ENCODE results near the gene HLA-B. TPM values are rescaled to one million over a fixed set of nuclear protein-coding genes. Genes with fewer than 3 reads are reported as not detected.
"Not testable (repeated sequence)": the region's sequence is repeated elsewhere in the genome, so short reads cannot be mapped to it uniquely, and the experiment has no call there.

Gene HLA-B
- total RNA-seq, 1 donor from 2014 or later: 3,580 TPM

GRCh38 chr6:31378062-31378720, 21.2 kb upstream of the HLA-B start:
- no peak overlapping the region for H3K27ac Mint-ChIP-seq
- intact Hi-C loops (cut with micrococcal nuclease): no loop called here
- no peaks in the 10 kb centered on the region for H3K36me3 Mint-ChIP-seq (ENCODE audit: low read depth)
- peaks cover 22% of the 10 kb centered on the region for H3K27me3 Mint-ChIP-seq (ENCODE audit: low read depth)
- H3K4me1 Mint-ChIP-seq (ENCODE audit: low read depth): no peaks in the 10 kb centered on the region
- H3K4me3 Mint-ChIP-seq (ENCODE audit: low read depth): no peak overlapping the region
- DNase-seq (ENCODE audit: low spot score): no peak
- H3K9me3 Mint-ChIP-seq: no peaks in the 10 kb centered on the region

- H3K36me3 Mint-ChIP-seq (ENCODE audit: low read depth): no peaks in the 10 kb centered on the region
- H3K4me1 Mint-ChIP-seq (ENCODE audit: low read depth): peaks cover 2% of the 10 kb centered on the region
- H3K4me3 Mint-ChIP-seq (ENCODE audit: low read depth): no peak overlapping the region
- peaks cover 2% of the 10 kb centered on the region for H3K9me3 Mint-ChIP-seq
- intact Hi-C loops (cut with micrococcal nuclease): no loop called here
- no peak for DNase-seq (ENCODE audit: low spot score)
- peaks cover 24% of the 10 kb centered on the region for H3K27me3 Mint-ChIP-seq (ENCODE audit: low read depth)
- no peak overlapping the region for H3K27ac Mint-ChIP-seq
These were observed 20.1 kb upstream of the HLA-B start for GRCh38 chr6:31377029-31377428.

GRCh38 chr6:31375699-31376098, 18.7 kb upstream of the HLA-B start:
- H3K4me3 Mint-ChIP-seq (ENCODE audit: low read depth): no peak overlapping the region
- no peaks in the 10 kb centered on the region for H3K36me3 Mint-ChIP-seq (ENCODE audit: low read depth)
- no peak overlapping the region for H3K27ac Mint-ChIP-seq
- H3K9me3 Mint-ChIP-seq: peaks cover 4% of the 10 kb centered on the region
- no peak for DNase-seq (ENCODE audit: low spot score)
- intact Hi-C loops (cut with micrococcal nuclease): no loop called here
- peaks cover 3% of the 10 kb centered on the region for H3K4me1 Mint-ChIP-seq (ENCODE audit: low read depth)
- peaks cover 20% of the 10 kb centered on the region for H3K27me3 Mint-ChIP-seq (ENCODE audit: low read depth)

GRCh38 chr6:31374118-31374517, 17.1 kb upstream of the HLA-B start:
- DNase-seq (ENCODE audit: low spot score); H3K4me1 Mint-ChIP-seq (ENCODE audit: low read depth); H3K27ac Mint-ChIP-seq; H3K36me3 Mint-ChIP-seq (ENCODE audit: low read depth); intact Hi-C loops (cut with micrococcal nuclease); H3K4me3 Mint-ChIP-seq (ENCODE audit: low read depth); H3K9me3 Mint-ChIP-seq: not testable (repeated sequence)
- H3K27me3 Mint-ChIP-seq (ENCODE audit: low read depth): peaks cover 24% of the 10 kb centered on the region

GRCh38 chr6:31368461-31368860, 11.5 kb upstream of the HLA-B start:
- Mint-ChIP-seq H3K4me1 (ENCODE audit: low read depth) (peaks cover 16% of the 10 kb centered on the region), H3K27ac (no peak overlapping the region), H3K27me3 (ENCODE audit: low read depth) (peaks cover 63% of the 10 kb centered on the region), H3K9me3 (peaks cover 4% of the 10 kb centered on the region), H3K4me3 (ENCODE audit: low read depth) (no peak overlapping the region), H3K36me3 (ENCODE audit: low read depth) (no peaks in the 10 kb centered on the region)
- no peak for DNase-seq (ENCODE audit: low spot score)
- intact Hi-C loops (cut with micrococcal nuclease): no loop called here

GRCh38 chr6:31366693-31367470, 9.9 kb upstream of the HLA-B start:
- H3K36me3 Mint-ChIP-seq (ENCODE audit: low read depth): peaks cover 2% of the 10 kb centered on the region
- H3K27ac Mint-ChIP-seq: no peak overlapping the region
- peak overlapping the region; percentile 49 for H3K4me3 Mint-ChIP-seq (ENCODE audit: low read depth)
- intact Hi-C loops (cut with micrococcal nuclease): loop anchor here (1.0 kb wide), 2 partner anchors 170 to 230 kb away; no protein-coding TSS in a partner anchor
- peaks cover 70% of the 10 kb centered on the region for H3K27me3 Mint-ChIP-seq (ENCODE audit: low read depth)
- DNase-seq (ENCODE audit: low spot score): peak; percentile 80
- H3K9me3 Mint-ChIP-seq: peaks cover under 1% of the 10 kb centered on the region
- H3K4me1 Mint-ChIP-seq (ENCODE audit: low read depth): peaks cover 13% of the 10 kb centered on the region

- Mint-ChIP-seq H3K36me3 (ENCODE audit: low read depth) (peaks cover 6% of the 10 kb centered on the region), H3K9me3 (peaks cover 2% of the 10 kb centered on the region), H3K4me1 (ENCODE audit: low read depth) (peaks cover 13% of the 10 kb centered on the region), H3K27ac (no peak overlapping the region), H3K27me3 (ENCODE audit: low read depth) (peaks cover 76% of the 10 kb centered on the region), H3K4me3 (ENCODE audit: low read depth) (no peak overlapping the region)
- no peak for DNase-seq (ENCODE audit: low spot score)
- intact Hi-C loops (cut with micrococcal nuclease): loop anchor here (1.0 kb wide), 1 partner anchor 229 kb away; no protein-coding TSS in a partner anchor
These were observed 8.9 kb upstream of the HLA-B start for GRCh38 chr6:31365864-31366263.

GRCh38 chr6:31363811-31364210, 6.8 kb upstream of the HLA-B start:
- H3K4me3 Mint-ChIP-seq (ENCODE audit: low read depth): no peak overlapping the region
- intact Hi-C loops (cut with micrococcal nuclease): no loop called here
- no peak overlapping the region for H3K27ac Mint-ChIP-seq
- no peak for DNase-seq (ENCODE audit: low spot score)
- peaks cover 66% of the 10 kb centered on the region for H3K27me3 Mint-ChIP-seq (ENCODE audit: low read depth)
- H3K36me3 Mint-ChIP-seq (ENCODE audit: low read depth): peaks cover 11% of the 10 kb centered on the region
- peaks cover 19% of the 10 kb centered on the region for H3K4me1 Mint-ChIP-seq (ENCODE audit: low read depth)
- H3K9me3 Mint-ChIP-seq: peaks cover 9% of the 10 kb centered on the region

- no peak overlapping the region for H3K27ac Mint-ChIP-seq
- intact Hi-C loops (cut with micrococcal nuclease): no loop called here
- no peak for DNase-seq (ENCODE audit: low spot score)
- peaks cover 9% of the 10 kb centered on the region for H3K9me3 Mint-ChIP-seq
- peaks cover 29% of the 10 kb centered on the region for H3K4me1 Mint-ChIP-seq (ENCODE audit: low read depth)
- H3K4me3 Mint-ChIP-seq (ENCODE audit: low read depth): no peak overlapping the region
- peaks cover 55% of the 10 kb centered on the region for H3K27me3 Mint-ChIP-seq (ENCODE audit: low read depth)
- H3K36me3 Mint-ChIP-seq (ENCODE audit: low read depth): peaks cover 11% of the 10 kb centered on the region
These were observed 5.8 kb upstream of the HLA-B start for GRCh38 chr6:31362751-31363150.

- DNase-seq (ENCODE audit: low spot score): no peak
- Mint-ChIP-seq H3K4me1 (ENCODE audit: low read depth) (peaks cover 33% of the 10 kb centered on the region), H3K9me3 (peaks cover 9% of the 10 kb centered on the region), H3K27ac (no peak overlapping the region), H3K36me3 (ENCODE audit: low read depth) (peaks cover 35% of the 10 kb centered on the region), H3K4me3 (ENCODE audit: low read depth) (peak overlapping the region; percentile 1), H3K27me3 (ENCODE audit: low read depth) (peaks cover 32% of the 10 kb centered on the region)
- intact Hi-C loops (cut with micrococcal nuclease): no loop called here
These were observed 2.6 kb upstream of the HLA-B start for GRCh38 chr6:31359581-31359980.

GRCh38 chr6:31358302-31358701, 1.3 kb upstream of the HLA-B start:
- peaks cover 9% of the 10 kb centered on the region for H3K9me3 Mint-ChIP-seq
- H3K4me3 Mint-ChIP-seq (ENCODE audit: low read depth): peak overlapping the region; percentile 93
- intact Hi-C loops (cut with micrococcal nuclease): no loop called here
- DNase-seq (ENCODE audit: low spot score): no peak
- peak overlapping the region; percentile 96 for H3K27ac Mint-ChIP-seq
- peaks cover 22% of the 10 kb centered on the region for H3K27me3 Mint-ChIP-seq (ENCODE audit: low read depth)
- peaks cover 35% of the 10 kb centered on the region for H3K4me1 Mint-ChIP-seq (ENCODE audit: low read depth)
- peaks cover 48% of the 10 kb centered on the region for H3K36me3 Mint-ChIP-seq (ENCODE audit: low read depth)

GRCh38 chr6:31357886-31358285, 907 bp upstream of the HLA-B start:
- intact Hi-C loops (cut with micrococcal nuclease): loop anchor here (1.0 kb wide), 2 partner anchors 85 to 161 kb away; no protein-coding TSS in a partner anchor
- Mint-ChIP-seq H3K4me1 (ENCODE audit: low read depth) (peaks cover 37% of the 10 kb centered on the region), H3K27ac (peak overlapping the region; percentile 96), H3K27me3 (ENCODE audit: low read depth) (peaks cover 21% of the 10 kb centered on the region), H3K4me3 (ENCODE audit: low read depth) (peak overlapping the region; percentile 93), H3K36me3 (ENCODE audit: low read depth) (peaks cover 52% of the 10 kb centered on the region), H3K9me3 (peaks cover 9% of the 10 kb centered on the region)
- DNase-seq (ENCODE audit: low spot score): no peak
